Ovary (tissue), 3 donors: ENCODE results near the gene VSTM2B.

Experiments
- CTCF ChIP-seq, 3 donors: fragments of 450-650 bp in 2 of 3; fragments of 200-600 bp in 1 of 3; IDR thresholded peaks; one replicate each; pipeline versions ENCODE4 v1.5.1 to v1.8.0; 2016 to 2022; ENCODE audit warnings: antibody characterized with exemption in 3 of 3, mild to moderate bottlenecking in 1 of 3
- EP300 ChIP-seq: sonication (generic); formaldehyde crosslinking; IDR thresholded peaks from one replicate; pipeline ENCODE4 v1.6.1; 2017; ENCODE audit warnings: antibody characterized with exemption
- POLR2A ChIP-seq: fragments of 450-650 bp; IDR thresholded peaks from one replicate; pipeline ENCODE4 v1.6.1; 2017; ENCODE audit warnings: antibody characterized with exemption, mild to moderate bottlenecking, moderate library complexity
- donor health status: DM: no; HTN: no; CAD: no.

GRCh38 chr19:29485293-29485692, 40.5 kb upstream of the VSTM2B start:
- no peak for TF ChIP-seq CTCF (IDR thresholded peaks at IDR 0.05)
- no peak for TF ChIP-seq POLR2A
- TF ChIP-seq EP300: no peak
